ENCODE measurements around the gene HPS1.

HPS1 gene

GRCh38 chr10:98446661-98447221 is at the start of gene HPS1:
TSS of gene HPS1 (minus strand) at chr10:98446935. CDS start at chr10:98443240, 3,695 bp downstream.
- peak; percentile 83 for DNase-seq

- no peak for DNase-seq
Observed at GRCh38 chr10:98492763-98493162, 46.0 kb upstream of the HPS1 start.

GRCh38 chr10:98489561-98490481 is 43.1 kb upstream of the HPS1 start:
- no peak for DNase-seq

- DNase-seq = no peak
Observed at GRCh38 chr10:98488669-98489430, 42.1 kb upstream of the HPS1 start.

- DNase-seq = no peak
Observed at GRCh38 chr10:98487649-98488048, 40.9 kb upstream of the HPS1 start.

GRCh38 chr10:98486421-98486820 is 39.7 kb upstream of the HPS1 start:
- DNase-seq = no peak

GRCh38 chr10:98485959-98486358 is 39.2 kb upstream of the HPS1 start:
- no peak for DNase-seq

- DNase-seq = no peak
Observed at GRCh38 chr10:98483658-98484057, 36.9 kb upstream of the HPS1 start.

GRCh38 chr10:98482096-98482495 is 35.4 kb upstream of the HPS1 start:
- DNase-seq = no peak

- DNase-seq = no peak
Observed at GRCh38 chr10:98481404-98481945, 34.7 kb upstream of the HPS1 start.

- no peak for DNase-seq
Observed at GRCh38 chr10:98478430-98479222, 31.9 kb upstream of the HPS1 start.

GRCh38 chr10:98477861-98478260 is 31.1 kb upstream of the HPS1 start:
- no peak for DNase-seq

- DNase-seq = no peak
Observed at GRCh38 chr10:98474628-98475027, 27.9 kb upstream of the HPS1 start.

GRCh38 chr10:98472196-98472595 is 25.5 kb upstream of the HPS1 start:
- no peak for DNase-seq

- no peak for DNase-seq
Observed at GRCh38 chr10:98470850-98471249, 24.1 kb upstream of the HPS1 start.

- DNase-seq = no peak
Observed at GRCh38 chr10:98469001-98469931, 22.5 kb upstream of the HPS1 start.

GRCh38 chr10:98467506-98468318 is 21.0 kb upstream of the HPS1 start:
- peak; percentile 60 for DNase-seq

GRCh38 chr10:98466861-98467505 is 20.2 kb upstream of the HPS1 start:
- DNase-seq = no peak

GRCh38 chr10:98465866-98466265 is 19.1 kb upstream of the HPS1 start:
- no peak for DNase-seq

Data from stimulated activated CD4-positive, alpha-beta T cell treated with anti-CD3 and anti-CD28 coated beads, Interleukin-1b, Interleukin-23, amount 100 ng/mL, for 48 hours (primary cell).